ENCODE measurements around the gene HDAC4. TPM values are rescaled to one million over a fixed set of nuclear protein-coding genes. Genes with fewer than 3 reads are reported as not detected.

Gene HDAC4
- total RNA-seq, 6 donors from 2014 or later = 16.1 to 108 (median 45.0) TPM

- 70 to 79% methylated on average over 10 to 16 of the region's 16 CpGs for WGBS, 2 donors
- H3K27ac ChIP-seq = peak overlapping the region in 2 of 4 donors; percentile 51 to 52
Observed at GRCh38 chr2:239326831-239327535, 73.8 kb downstream of the HDAC4 start.

DNA sequence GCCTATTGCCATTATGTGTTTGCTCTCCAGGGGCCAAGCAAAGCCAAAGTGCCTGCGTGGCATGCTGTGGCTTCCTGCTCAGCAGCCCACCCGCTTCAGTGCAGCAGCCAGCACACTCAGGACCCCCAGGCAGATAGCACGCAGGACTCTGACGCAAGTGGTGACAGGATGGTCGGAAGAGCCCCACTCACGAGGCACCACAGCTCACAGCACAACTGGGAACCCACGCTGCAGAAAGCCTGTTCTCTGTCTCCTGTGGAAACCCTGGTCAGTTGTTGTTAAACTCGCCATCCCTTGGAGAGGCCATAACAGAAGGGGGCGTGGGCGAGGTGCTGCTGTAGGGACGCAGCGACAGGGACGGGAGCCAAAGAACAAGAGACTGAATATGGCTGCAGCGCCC is 76.4 kb downstream of the HDAC4 start:
- ATAC-seq (ENCODE audit: low FRiP score in 2 of 2) = no peak
- Histone ChIP-seq H3K36me3 (no peaks in the 10 kb centered on the region), H3K4me3 (no peak overlapping the region), H3K4me1 (peaks cover 21 to 39% (median 30%) of the 10 kb centered on the region in 4 donors), H3K9me3 (no peaks in the 10 kb centered on the region), H3K27ac (no peak overlapping the region), H3K27me3 (no peaks in the 10 kb centered on the region)
- WGBS, 2 donors = 79 to 83% methylated on average over 12 to 14 of the region's 14 CpGs
- DNase-seq = no peak
- no peak for TF ChIP-seq POLR2AphosphoS5 (IDR thresholded peaks at IDR 0.05)
- TF ChIP-seq CTCF (IDR thresholded peaks at IDR 0.05) = no peak
- no peak for TF ChIP-seq POLR2A (IDR thresholded peaks at IDR 0.05)
- TF ChIP-seq EP300 (IDR thresholded peaks at IDR 0.05) = no peak

More at GRCh38 chr2:239326831-239327535, 73.8 kb downstream of the HDAC4 start:
- TF ChIP-seq POLR2A (IDR thresholded peaks at IDR 0.05) (no peak), CTCF (IDR thresholded peaks at IDR 0.05) (no peak), EP300 (IDR thresholded peaks at IDR 0.05) (no peak), POLR2AphosphoS5 (IDR thresholded peaks at IDR 0.05) (no peak)
- Histone ChIP-seq H3K4me1 (peaks cover 21 to 42% (median 31%) of the 10 kb centered on the region in 4 donors), H3K36me3 (no peaks in the 10 kb centered on the region), H3K9me3 (no peaks in the 10 kb centered on the region), H3K4me3 (no peak overlapping the region), H3K27me3 (no peaks in the 10 kb centered on the region)
- ATAC-seq (ENCODE audit: low FRiP score in 2 of 2) = no peak
- DNase-seq = no peak

GRCh38 chr2:239323447-239323846 is 77.4 kb downstream of the HDAC4 start:
- WGBS, 2 donors = 88 to 92% methylated on average over 14 of the region's 14 CpGs
- Histone ChIP-seq H3K36me3 (no peaks in the 10 kb centered on the region), H3K27ac (no peak overlapping the region), H3K4me3 (no peak overlapping the region), H3K9me3 (no peaks in the 10 kb centered on the region), H3K27me3 (no peaks in the 10 kb centered on the region), H3K4me1 (peaks cover 14 to 30% (median 23%) of the 10 kb centered on the region in 4 donors)
- ATAC-seq (ENCODE audit: low FRiP score in 2 of 2) = no peak
- no peak for TF ChIP-seq POLR2A (IDR thresholded peaks at IDR 0.05)
- TF ChIP-seq CTCF (IDR thresholded peaks at IDR 0.05) = no peak
- TF ChIP-seq POLR2AphosphoS5 (IDR thresholded peaks at IDR 0.05) = no peak
- no peak for TF ChIP-seq EP300 (IDR thresholded peaks at IDR 0.05)
- no peak for DNase-seq

GRCh38 chr2:239322416-239323086 is 78.3 kb downstream of the HDAC4 start:
- no peak overlapping the region for H3K4me3 ChIP-seq
- ATAC-seq (ENCODE audit: low FRiP score in 2 of 2) (peak in 1 of 2 donors; percentile 45), DNase-seq (no peak)
- peaks cover 7 to 29% (median 19%) of the 10 kb centered on the region in 4 donors for H3K4me1 ChIP-seq
- no peaks in the 10 kb centered on the region for H3K27me3 ChIP-seq
- H3K9me3 ChIP-seq = no peaks in the 10 kb centered on the region
- peak overlapping the region in 3 of 4 donors; percentile 12 to 60 (median 41) for H3K27ac ChIP-seq
- no peaks in the 10 kb centered on the region for H3K36me3 ChIP-seq
- 59 to 70% methylated on average over 14 of the region's 14 CpGs for WGBS, 2 donors
- no peak for TF ChIP-seq POLR2A (IDR thresholded peaks at IDR 0.05)

DNA sequence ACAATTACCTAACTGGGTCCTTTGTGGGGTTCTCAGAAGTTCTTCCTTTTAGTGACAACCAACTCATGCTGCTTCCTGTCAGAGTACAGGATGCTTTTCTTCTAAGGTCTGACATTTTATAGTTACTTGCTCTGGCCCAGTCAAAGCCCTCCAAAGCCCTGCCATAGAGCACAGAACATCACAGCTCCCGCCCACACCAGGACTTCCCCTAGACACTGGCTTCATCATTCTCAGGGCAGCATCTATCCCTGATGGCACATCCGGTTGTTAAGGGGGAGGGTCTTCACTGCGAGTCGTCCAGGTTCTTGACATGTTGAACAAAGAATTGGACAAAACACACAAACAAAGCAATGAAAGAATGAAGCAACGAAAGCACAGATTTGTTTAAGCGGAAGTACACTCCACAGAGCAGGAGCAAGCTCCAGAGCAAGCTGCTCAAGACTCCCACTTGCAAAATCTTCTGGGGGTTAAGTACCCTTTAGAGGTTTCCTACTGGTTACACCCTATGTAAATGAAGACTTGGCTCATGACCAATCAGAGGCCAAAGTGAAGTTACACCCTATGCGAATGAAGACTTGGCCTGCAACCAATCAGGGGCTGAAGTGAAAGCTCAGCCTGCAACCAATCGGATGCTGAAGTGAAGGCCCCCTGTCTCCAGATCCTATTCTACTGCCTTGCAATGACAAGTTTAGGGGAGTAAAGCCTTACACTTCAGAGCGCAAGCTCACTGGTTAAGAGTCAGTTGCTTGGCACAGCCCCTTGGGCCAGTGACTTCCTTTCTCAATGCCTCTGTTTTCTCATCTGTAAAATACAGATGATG is 79.0 kb downstream of the HDAC4 start:
- Histone ChIP-seq H3K9me3 (no peaks in the 10 kb centered on the region), H3K4me1 (peaks cover 7 to 31% (median 22%) of the 10 kb centered on the region in 4 donors), H3K4me3 (no peak overlapping the region), H3K27ac (peak overlapping the region in 1 of 4 donors; percentile 41), H3K27me3 (no peaks in the 10 kb centered on the region), H3K36me3 (no peaks in the 10 kb centered on the region)
- DNase-seq (no peak), ATAC-seq (ENCODE audit: low FRiP score in 2 of 2) (no peak)
- WGBS, 2 donors = 86 to 87% methylated on average over 9 of the region's 9 CpGs
- TF ChIP-seq EP300 (IDR thresholded peaks at IDR 0.05) (no peak), POLR2AphosphoS5 (IDR thresholded peaks at IDR 0.05) (no peak), POLR2A (IDR thresholded peaks at IDR 0.05) (no peak), CTCF (IDR thresholded peaks at IDR 0.05) (no peak)
